HG03159 (cell line): ENCODE data around the gene FSTL1.
A peak's percentile ranks its signal among the peaks of the same experiment; 100 is the strongest.
"Not testable (repeated sequence)": the region's sequence is repeated elsewhere in the genome, so short reads cannot be mapped to it uniquely, and the experiment has no call there.

Source experiments
- ATAC-seq: cut with Tn5 transposase; IDR thresholded peaks from one replicate; pipeline ENCODE4 v1.9.1; 2021; ENCODE audit warnings: mild to moderate bottlenecking, moderate library complexity; ENCODE audit not compliant: unreplicated experiment

The FSTL1 gene

DNA sequence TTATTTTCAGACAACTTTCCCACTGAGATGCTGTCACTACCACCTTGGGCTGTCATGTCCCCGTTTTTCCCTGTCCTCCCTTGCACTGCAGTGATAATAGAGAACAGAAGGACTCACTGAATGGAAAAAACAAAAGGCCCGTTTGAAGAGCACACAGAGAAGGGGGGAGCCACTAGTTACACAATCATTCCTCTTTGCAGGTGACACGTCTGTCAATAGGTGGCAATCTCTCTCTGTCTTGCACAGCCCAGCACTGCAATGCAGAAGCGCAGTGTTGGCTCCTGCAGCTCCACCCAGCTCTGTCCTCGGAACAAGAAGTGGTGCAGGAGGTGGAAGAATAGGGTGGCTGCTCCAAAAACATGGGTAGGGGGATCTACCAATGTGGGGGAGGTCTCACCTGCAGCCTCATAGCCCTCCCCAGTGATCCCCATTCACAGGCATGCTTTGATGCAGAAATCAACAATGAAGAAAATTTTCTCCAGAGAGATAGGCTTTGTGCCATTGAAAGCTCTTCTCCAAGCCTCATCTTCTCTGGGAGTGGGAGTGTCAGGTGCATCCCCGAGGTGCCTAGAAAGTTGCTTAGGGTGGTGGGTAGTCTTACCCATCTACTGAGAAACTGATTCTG is 31.8 kb downstream of the FSTL1 start:
- ATAC-seq: peak; percentile 61

DNA sequence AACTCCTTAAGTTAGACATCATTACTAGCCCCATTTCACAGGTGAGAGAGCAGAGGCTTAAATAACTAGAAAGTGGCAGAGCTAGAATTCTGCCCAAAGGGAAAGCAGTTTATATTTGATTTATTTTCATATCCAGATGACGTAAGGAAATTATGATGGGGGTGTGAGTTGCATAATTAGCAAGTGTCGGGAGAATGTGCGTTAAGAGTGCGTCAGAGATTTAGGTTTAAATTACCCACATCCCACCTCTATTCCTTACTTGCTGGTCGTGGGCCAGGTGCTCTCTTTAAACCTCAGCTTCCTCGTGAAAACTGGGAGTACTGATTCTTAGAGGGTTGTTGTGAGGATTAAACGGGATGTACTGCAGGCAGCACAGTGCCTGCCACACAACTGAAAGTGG is 32.3 kb downstream of the FSTL1 start:
- ATAC-seq: no peak

DNA sequence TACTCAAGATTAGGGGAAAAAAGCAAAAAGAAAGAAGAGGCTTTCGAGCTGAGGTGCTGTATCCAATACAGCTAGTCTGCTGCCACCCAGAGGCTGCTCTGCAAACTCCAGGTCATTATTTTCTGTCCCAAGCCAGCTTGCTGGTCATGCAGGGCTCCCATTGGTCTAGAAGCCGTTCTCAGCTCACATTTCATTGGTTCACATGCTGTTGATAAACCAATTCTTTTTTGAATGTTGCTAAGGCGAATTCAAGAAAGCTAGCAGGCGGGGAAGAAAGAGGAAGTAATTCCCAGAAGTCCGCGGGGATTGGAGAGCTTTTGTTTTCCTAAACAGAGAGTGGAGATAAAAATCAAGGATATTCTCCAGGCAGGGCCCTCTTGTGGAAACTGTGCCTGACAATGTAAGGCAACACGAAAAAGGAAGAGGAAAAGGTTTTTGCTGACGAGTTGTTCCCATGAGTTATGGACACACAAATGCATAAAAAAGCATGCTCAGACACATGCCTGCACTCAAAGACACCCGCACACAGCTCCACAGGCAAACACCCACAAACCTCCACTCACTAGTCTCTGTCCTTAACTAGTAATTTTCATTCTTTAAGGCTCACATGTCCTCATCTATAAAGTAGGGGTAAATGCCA is 33.4 kb downstream of the FSTL1 start:
- ATAC-seq: peak; percentile 99

DNA sequence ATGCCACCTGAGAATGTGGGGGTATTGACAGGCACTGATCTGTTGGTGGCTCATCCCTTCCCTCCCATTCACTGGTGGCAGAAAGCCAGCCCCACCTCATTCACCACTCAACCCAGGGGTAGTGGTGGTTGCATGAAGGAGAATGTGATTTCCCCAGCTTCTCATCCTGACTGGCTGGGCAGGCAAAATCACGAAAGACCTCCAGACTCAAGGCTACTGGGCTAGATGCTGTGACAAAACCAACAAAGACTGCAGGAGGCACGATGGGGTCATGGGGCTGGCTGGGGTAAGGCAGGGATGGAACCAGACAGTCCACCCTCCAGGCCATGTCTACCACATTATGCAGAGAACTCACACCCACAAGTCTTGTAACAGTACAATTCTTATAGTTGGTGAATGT is 33.9 kb downstream of the FSTL1 start:
- peak; percentile 24 for ATAC-seq

DNA sequence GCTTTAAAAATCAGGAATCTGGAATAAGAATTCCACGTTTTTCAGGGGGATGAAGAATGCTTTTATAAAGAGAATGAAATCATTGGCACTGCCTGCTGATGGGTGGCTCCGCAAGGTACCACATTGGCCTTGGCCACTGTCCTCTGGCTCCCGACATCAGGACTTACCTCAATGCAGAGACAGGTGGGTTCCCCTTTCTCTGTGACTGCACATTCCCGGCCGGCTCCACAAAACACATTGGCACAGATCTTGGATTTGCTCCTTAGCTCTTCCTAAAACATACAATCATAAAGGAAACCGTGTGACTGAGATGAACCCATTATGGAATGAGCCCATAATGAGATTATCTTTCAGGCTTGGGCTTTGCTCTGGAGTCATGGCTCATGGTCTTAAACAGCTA is 35.0 kb downstream of the FSTL1 start:
- no peak for ATAC-seq

DNA sequence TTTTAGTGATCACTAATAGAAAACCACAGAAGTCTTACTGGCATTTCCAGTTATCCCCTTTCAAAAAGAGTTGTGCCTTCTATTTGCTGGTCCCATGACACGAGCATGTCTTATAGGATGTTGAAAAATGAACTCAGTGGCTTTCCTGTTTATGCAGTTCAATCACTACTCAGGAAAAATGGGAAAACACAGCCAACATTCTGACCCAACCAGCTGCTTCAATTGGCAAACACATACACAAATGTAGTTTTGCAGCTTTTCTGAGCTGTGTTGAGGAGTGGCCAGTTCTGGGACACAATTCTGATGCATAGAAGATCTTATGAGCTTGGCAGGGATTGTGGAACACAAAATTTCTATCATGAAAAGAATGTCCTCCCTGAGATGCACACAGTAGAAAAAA is 40.3 kb downstream of the FSTL1 start:
- ATAC-seq: no peak

DNA sequence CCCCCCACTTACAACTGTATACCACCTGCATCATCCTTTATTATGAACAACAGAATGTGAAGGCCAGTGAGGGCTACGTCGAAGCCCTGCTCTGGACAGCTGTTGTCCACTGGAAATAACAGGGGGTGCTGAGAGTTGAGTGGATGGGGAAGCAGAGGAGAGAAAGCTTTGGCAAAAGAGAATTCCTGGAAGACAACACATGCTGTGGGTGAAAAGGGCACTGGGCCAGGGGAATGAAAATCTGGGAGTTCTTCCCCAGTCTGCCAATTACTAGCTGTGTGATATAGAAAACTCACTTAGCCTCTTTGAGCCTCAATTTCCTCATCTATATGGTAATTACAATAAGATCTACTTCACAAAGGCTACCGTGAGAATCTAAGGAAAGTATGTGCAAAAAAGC is 40.7 kb downstream of the FSTL1 start:
- no peak for ATAC-seq

DNA sequence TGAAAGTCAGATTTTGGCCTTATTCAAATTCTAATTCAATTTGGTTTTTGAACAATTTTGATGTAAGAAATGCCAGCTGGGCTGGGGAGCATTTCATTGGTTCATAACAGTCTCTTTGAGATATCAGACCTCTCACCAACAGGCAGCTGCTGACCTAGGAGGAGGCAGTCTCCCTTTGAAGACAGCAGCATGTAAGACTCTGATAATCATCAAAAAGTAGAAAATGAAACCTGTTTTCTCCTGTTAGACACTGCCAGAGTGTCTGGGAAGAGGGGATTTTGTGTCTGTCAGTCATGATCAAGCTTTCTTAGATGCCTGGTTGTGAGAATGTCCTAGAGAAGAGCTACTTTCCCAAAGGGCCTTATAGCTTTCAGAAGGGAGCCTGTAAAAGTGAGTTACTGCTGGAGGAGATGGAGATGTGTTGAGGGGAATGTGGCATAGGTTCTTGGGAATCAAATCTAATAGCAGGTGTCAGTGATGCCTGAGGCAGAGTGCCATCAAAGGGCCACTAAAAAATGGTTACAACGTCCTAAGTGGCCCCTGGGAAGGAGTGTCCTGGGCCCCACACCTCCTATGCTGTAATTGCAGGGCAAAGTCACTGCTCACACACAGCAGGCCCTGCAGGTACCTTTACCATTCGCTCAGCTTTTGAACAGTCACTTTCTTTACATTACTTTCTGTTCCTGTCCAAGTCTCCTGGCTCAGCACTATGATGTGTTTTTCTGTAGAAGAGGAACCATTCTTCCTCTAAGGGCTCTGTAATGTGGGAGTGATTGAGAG is 43.1 kb downstream of the FSTL1 start:
- ATAC-seq: no peak

DNA sequence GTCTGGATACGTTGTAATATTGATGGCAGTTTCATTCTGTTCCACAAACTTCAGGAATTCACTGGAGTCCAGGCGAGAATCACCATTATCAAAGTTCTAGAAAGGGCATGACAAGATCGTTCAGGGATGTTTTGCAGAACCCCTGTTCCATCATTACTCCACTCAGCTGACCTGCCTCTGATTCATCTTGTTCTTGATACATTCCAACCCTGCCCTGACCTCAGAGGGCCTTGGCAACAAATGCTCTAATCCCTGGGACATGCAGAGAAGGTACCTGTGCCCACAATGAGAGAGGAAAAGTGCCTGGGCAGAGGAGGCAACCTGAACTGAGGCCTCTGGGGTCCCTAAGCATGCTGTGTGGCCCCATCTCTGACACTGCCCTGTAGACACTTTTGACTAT is 45.9 kb downstream of the FSTL1 start:
- ATAC-seq: no peak

DNA sequence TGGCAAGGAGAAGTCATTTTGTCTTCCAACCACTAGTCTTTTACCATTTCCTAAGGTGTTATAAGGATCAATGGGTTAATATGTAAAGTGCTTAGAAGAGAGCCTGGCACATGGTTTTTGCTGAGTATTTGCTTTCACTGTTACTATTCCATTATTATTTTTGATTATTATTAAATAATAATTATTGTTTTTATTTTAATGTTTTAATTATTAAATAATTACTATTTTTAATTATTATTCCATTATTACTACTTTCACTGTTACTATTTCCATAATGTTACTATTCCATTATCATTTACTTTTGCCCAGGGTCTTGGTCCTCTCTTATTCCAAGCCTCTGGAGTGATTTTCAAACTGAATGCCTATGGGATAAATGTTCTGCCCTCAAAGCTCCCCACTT is 48.5 kb downstream of the FSTL1 start:
- no peak for ATAC-seq

DNA sequence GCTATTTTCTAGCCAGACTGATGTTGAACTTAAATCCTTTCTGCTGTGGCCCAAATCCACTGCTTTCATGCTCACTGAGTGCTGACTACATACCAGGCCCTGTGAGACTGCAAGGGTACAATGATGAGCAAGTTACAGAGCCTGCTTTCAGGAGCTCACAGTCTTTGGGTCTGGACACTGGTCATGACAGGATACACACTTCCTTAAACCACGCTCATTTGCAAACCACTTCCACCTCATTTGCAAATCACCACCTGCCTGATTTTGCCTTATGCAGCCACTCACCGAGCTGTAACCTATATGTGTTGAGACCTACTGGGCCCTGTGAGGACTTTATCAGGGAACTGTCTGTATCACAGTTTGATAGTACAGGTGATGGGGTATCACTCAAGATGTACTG is 51.4 kb downstream of the FSTL1 start:
- peak; percentile 95 for ATAC-seq

DNA sequence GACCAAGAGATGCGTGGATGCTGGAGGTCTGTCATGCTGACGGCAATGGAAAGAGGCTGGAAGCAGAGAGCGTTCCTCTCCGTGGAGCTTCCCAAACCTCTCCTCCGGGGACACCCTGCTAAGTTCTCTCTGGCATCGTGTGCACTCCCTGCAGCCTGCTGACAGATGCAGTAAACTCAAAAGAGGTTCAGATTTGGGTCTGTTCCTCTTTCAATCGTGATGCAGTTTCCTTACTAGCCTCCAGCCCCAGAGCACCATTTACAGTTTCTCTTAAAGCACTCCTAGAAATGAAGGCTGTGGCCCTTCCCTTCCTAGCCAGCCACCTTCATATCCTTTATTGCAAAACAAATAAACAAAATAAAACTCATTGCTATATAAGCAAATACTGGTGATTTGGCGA is 54.3 kb downstream of the FSTL1 start:
- ATAC-seq: no peak

DNA sequence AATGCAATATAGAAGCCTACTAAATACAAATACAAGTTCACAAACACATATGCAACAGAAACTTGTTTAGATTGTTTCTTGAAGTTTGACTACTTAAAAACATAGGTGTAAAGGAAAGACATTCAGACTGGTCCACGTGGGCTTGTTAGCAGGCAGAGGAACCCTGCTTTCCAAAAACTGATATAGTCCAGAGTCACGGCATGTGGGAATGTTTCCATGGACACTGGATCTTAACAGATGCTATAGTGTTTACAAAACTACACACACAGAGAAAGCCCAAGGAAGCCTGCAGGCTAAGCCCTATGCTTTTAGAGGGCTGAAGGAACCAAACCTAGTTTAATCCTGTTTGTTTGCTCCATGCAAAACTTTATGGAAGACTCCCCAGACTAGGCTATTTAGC is 56.4 kb downstream of the FSTL1 start:
- ATAC-seq: no peak

DNA sequence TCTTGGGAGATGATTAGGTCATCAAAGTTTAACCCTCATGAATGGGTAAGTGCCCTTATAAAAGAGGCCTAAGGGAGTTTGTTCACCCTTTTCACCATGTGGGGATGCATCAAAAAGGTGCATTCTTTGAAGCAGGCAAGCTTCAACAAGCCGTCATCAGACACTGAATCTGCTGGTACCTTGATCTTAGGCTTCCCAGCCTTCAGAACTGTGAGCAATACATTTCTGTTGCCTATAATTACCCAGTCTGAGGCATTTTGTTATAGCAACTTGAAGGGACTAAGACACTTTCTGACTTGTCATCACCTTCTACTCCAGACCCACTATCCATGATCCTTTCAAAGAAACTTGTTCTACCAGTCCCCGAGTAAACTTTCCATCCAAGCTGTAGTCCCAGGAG is 57.0 kb downstream of the FSTL1 start:
- ATAC-seq: no peak

DNA sequence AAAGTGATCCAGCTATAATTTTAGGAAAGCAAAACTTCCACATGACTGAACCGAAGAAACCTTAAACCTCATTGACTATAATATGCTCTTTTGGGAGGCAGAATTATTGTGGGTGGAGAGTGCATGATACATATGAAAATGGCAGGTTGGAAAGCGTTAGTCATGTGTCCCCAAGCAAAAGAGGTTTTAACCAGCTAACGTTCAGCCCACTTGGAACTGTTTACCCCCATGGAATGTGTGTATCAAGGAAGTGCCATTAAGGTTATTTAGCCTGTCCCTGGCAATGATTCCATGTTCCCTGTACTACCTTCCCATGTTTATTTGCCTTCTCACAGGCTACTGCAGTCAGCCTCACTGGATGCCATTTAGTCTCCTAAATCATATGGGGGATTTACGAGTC is 57.5 kb downstream of the FSTL1 start:
- ATAC-seq: no peak

DNA sequence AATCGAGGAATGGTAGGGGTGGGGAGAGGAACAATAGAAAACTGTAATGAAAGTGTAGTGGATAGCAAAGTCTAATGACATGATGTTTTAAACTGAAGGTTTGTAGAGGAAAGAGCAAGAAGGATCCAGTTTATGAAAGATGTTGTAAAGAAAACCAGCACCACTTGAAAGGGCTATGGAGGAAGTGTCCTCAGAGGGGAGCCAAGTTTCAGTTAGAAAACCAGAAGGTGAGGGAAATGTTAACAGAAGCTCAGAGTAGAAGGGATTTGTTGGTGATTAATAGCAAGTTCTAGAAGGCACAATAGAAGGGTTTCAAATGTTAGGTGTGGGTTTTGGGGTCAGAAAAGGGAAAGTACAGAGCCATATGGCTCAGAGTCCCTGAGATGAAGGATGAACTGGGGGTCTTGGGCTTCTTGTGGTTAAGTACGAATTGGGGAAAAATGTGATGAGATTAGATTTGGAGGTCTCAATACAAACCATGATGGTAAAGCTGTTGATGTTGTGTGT is 67.8 kb downstream of the FSTL1 start:
- no peak for ATAC-seq

DNA sequence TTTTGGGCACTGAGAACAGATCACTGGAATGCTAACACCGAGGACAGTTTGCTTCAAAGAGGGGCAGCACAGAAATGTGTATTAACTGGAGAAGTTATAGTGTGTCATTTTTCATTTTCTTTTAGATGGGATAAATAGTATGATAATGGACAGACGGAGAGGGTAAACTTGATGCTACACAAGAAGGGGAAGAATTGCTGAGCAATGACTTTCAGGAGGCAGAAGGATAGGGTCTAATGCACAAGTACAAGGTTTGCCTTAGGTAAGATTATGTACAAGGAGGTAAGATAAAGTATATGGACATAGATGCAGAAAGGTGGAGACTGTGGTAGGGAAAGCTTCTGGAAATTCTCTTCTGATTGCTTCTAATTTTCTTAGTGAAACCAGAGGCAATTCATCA is 69.3 kb downstream of the FSTL1 start:
- no peak for ATAC-seq

DNA sequence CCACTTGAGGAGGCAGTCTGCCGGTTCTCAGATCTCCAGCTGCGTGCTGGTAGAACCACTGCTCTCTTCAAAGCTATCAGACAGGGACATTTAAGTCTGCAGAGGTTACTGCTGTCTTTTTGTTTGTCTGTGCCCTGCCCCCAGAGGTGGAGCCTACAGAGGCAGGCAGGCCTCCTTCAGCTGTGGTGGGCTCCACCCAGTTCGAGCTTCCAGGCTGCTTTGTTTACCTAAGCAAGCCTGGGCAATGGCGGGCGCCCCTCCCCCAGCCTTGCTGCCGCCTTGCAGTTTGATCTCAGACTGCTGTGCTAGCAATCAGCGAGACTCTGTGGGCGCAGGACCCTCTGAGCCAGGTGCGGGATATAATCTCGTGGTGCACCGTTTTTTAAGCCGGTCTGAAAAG is 72.8 kb downstream of the FSTL1 start:
- not testable (repeated sequence) for ATAC-seq

DNA sequence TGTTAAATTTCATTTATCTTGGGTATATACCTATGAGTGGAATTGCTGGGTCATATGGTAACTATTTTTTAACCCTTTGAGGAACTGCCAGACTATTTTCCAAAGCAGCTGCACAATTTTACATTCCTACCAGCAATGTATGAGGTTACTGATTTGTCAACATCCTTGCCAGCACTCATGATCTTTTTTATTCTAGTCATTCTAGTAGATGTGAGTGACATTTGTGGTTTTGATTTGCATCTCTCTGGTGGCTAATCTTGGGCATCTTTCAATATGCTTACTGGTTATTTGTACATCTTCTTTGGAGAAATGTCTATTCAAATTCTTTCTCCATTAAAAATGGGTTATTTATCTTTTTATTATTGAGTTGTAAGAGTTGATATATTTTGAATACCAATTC is 80.3 kb downstream of the FSTL1 start:
- ATAC-seq: peak; percentile 62

DNA sequence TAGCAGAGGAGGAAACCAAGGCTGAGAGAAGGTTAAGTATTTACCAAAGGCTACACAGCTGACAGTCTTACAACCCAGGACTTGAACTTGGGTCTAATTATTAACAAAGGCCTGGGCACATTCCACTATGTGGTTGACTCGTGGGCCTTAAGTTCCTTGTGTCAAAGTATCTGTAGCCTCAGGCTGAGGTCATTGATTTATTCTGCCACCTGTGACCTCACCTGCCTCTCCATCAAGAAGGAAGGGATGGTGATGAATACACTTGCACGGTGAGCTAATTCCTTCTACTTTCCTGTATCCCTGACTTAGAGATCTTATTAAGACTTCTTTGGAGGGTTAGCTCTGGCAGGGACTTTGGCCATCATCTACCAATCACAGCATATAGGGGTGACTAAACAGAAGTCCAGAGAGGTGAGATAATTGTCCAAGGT is 81.7 kb downstream of the FSTL1 start:
- peak; percentile 93 for ATAC-seq

DNA sequence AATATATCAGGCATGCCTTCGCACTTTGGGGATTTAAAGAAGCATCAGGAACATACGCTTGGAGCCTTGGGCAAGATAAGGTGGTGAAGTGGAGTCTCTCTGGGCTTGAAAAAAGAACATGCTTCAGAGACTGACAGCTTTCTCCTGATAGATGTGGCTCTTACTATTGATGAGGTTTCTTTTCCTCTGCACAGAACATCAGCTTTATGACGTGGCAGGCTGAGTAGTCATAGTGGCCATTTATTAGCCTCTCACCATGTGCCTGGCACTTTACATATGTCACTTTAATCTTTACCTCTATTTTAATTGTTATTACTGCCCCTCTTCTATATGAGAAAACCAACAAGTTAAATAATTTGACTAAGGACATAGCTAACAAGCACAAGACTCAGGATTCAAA is 82.6 kb downstream of the FSTL1 start:
- peak; percentile 44 for ATAC-seq

DNA sequence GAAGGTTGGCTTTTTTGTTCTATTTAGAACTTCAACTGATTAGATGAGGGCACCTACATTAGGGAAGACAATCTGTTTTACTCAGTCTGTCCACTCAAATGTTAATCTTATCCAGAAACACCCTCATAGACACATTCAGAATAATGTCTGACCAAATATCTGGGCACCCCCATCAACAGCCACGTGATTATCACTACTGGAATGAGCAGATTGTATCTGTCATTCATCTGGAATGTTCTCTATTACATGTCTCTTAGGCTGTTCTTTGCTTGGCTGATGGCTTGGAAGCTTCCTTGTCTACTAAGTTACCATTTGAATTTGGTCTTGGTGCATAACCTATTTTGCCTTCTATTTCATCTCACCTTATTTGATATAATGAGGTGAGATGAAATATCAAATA is 86.0 kb downstream of the FSTL1 start:
- ATAC-seq: no peak
